Measurements from ENCODE around the gene STYK1. TPM values are rescaled to one million over a fixed set of nuclear protein-coding genes. Genes with fewer than 3 reads are reported as not detected.
"Not testable (repeated sequence)": the region's sequence is repeated elsewhere in the genome, so short reads cannot be mapped to it uniquely, and the experiment has no call there.

The STYK1 gene
- total RNA-seq, 1 donor from 2014 or later = 2.4 TPM

DNA sequence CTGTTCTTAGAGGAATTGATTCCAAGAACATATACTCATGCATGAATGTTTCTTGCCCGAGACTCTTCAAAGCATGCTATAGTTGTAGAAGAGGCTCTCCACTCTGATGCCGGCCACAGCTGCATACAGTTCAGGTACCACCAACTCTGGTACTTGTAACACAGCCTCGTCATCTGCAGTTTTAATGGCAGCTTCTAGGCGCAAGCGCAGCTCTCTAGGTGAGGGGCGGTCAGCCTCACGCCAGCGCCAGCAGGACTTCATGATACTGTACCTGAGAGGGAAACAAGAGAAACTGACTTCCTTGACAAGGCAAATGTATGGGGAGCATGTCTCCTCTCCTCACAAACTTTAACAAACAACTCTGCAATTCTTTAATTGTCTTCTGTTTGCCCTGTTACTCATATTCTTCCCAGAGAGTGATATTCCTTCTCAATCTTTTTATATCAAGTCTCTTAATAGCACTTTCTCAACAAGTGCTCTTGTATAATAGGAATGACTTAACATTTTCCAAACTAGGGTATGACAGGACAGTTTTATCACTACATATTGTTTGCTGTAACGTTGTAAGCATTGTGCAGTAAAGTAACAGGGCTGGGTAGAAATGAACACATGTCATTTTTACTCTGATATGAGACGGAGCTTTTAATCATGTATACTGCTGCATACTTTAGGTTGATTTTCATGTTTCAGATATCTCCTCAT lies 53.6 kb downstream of the STYK1 start:
- no peak for DNase-seq (ENCODE audit: low spot score)

DNA sequence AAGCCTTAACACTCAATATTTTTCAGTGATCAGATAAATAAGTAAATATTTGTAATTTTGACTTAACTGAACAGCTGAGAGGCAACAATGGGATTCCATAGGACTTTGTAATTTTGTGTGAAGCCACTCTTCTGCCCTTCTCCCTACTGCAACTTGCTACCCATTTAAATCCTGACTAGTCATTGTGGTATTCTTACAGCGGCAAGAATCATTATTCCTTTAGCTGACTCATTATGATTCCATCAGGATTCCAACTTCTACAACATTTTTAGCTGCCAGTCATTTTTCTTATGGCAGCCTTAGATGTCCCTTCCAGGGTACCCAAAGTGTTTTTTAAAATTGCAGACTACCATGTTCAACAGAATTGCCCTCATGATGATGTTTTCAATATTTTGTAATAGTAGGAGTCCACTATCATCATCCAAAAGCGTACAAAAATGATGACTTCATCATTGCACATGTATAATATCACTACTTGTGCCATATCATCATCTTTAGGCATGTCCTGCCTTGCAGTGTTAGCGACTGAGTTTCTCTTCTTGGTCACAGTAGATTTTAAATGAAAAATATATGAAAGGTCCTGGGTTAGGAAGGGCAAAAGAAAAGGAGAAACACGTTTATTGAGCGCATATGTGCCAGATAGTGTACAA lies 55.4 kb downstream of the STYK1 start:
- DNase-seq (ENCODE audit: low spot score) = no peak

DNA sequence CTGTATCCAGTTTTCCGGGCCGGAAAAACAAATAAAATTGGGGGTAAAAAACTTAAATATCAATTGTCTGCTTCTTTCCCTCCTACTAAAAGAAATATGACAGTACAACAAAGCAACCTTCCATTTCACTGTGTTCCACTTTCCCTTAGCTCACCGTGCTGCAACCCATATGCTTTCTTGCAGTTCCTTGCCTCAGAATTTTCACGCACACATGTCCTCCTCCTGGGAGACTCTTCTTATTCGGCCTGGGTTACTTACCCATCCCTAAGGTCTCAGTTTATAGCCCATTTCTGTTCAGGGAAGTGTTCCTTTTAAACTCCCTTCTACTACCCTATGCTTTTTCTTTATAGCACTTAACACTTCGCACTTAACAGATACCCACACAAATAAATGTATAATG lies 56.0 kb downstream of the STYK1 start:
- DNase-seq (ENCODE audit: low spot score) = no peak

DNA sequence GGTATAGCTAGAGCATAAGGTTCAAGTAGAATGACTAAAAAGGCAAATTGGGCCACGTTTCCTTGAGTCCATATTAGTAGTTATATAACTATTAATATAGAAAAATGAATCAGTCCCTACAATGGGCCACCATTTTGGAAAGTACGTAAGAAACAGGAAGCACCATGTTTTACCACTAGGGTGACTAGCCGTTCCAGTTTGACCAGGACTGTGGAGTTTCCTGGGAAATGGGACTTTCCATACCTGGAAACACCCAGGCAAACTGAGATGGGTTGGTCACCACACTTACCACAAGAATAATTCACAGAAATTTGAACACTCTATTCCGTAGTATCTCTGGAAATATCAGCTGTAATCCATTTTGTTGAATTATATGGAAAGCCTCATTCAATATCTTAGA lies 58.3 kb downstream of the STYK1 start:
- DNase-seq (ENCODE audit: low spot score) = no peak

DNA sequence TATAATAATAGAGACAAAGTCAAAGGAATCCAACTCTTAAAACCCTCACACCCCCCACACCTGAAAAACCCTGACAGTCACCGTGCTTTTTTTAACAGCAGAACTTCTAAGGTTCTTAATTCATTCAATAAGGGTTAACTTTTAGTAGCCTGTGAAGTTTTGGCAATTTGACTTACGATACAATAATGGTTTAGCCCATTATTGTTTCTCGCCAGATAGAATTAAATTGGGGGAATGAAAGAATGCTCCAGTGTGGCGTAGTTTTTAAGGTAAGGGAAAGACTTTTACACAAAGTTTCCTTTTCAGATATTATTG lies 59.8 kb downstream of the STYK1 start:
- DNase-seq (ENCODE audit: low spot score) = no peak

DNA sequence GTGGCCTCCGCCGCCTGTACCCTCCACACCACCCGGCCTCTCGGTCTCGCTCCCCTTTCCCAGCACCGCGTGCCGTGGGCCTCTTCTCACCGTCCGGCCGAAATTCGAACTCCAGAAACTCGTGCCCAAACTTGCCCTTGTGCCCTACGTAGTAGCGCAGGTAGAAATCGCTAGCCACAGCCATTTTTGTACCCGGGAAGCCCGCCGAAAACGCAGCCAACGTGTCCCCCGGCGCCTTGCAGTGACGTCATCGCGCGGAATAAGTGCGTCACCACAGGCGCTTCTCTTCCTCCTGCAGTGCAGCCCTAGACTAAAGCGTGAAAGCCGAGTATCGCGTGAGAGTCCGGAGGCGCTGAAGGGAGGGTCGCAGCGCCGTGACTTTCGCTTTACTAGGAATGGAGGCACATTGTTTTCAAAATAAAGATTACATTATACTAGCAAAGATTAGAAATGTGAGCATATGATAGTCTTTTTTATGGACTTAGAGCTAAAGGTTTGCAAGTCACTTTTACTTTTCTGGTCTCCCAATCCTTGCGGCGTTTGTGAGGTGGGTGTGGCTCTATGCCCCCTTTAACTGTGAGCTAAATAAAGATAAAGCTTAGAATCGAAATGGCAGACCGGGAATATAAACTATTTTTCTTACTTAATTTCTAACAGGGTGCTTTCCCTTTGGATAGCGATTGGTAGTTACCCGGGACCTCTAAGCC lies 60.4 kb downstream of the STYK1 start, which contains the start of gene MAGOHB:
MAGOHB (minus strand) TSS at position 261 of the 707 bp plus-strand sequence; CDS start at position 184, 77 bp downstream.
- DNase-seq (ENCODE audit: low spot score) = peak; percentile 98

DNA sequence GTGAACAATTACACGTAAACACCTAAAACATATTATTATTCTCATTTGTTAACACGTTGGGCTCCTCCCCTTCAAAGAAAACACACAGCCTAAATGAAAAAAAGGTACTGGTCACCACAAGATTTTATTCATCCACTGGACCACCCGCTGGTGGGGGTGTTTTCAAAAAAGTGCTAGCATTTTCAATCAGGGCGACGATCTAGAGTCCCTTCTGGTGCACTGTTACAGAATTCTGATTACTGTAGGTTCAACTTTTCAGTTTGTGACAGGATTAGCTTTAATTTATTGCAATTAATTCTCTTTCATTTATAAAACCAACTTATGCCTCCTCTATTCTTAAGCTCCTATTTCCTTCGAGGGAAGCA lies 60.9 kb downstream of the STYK1 start:
- DNase-seq (ENCODE audit: low spot score) = no peak

DNA sequence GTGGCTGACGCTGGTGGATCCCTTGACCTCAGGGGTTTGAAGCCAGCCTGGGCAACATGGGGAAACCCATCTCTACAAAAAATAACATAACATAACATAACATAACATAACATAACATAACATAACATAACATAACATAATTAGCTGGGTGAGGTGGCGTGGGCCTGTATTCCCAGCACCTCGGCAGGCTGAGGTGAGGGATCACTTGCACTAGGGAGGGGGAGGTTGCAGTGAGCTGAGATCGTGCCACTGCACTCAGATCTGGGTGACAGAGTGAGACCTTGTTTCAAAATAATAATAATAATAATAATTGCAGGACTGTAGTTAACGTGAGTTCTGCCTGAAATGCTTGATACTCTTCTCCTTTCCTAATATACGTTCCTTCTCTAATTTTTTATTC lies 61.7 kb downstream of the STYK1 start:
- DNase-seq (ENCODE audit: low spot score) = no peak

DNA sequence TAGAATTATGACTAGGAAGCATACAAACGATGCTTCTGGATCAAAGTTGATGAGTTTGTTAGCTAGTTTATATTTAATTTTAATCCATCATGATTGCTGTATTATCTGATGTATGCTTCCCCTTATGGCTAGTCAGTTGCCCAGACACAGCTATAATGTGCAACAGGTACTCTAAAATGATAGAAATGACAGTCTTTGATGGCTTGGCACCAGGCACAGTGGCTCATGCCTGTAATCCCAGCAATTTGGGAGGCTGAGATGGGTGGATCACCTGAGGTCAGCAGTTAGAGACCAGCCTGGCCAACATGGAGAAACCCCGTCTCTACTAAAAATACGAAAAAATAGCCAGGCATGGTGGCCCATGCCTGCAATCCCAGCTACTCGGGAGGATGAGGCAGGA lies 62.6 kb downstream of the STYK1 start:
- DNase-seq (ENCODE audit: low spot score) = not testable (repeated sequence)

DNA sequence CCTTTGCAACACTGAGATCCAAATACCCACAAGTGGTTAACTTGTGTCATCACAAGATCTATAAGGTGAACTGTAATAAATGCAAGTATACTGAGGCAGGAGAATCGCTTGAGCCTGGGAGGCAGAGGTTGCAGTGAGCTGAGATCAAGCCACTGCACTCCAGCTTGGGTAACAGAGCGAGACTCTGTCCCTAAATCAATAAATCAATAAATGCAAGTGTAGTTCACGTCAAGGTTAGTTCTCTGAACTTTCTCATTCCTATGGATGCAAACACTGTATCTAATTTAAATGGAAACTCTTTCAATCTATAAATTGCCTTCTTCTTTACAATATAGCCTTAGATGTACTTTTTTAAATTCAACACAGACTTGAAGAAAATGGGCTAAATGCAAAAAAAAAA lies 63.7 kb downstream of the STYK1 start:
- DNase-seq (ENCODE audit: low spot score) = no peak

DNA sequence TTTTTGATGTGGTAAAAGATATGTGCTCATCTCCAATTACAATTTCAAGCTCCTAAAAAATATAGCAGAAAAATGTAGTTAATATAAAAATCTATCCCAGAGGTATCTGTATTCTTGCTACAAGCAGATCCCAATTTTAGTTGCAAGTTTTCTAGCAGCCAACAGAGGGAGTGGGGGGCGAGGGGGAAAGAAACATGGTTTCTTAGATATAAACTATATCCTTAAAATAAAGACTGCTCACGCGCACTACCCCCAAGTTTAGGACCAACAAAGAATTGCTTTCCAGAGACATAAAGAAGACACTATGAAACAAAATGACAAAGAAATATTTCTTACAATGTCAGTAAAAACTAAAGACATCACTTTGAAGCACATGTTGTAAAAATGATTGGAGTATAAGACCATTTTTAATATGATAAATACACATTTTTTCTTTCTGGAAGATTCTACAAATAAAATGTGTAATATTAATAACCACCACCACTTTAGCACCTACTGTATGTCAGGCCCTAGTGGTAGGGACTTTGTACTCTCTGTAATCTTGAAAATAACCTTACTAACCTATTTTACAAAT lies 65.9 kb downstream of the STYK1 start:
- no peak for DNase-seq (ENCODE audit: low spot score)

DNA sequence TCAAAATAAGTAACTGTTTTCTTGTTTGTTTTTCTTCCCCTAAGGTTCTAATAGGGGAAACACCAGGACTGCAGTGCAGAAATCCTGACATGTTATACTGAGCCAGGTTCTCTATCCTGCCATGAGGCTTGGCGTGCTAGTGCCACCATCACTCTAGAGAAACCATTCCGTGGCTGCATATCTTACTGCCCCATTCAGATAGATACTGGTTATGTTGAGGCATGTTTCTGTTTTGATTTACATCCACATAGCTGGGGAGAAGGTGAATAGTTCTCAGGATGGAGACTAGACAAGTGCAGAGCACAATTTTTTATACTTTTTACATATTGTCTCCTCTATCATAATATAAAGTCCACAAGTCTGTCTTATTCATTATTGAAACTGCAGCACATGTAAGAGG lies 72.0 kb downstream of the STYK1 start:
- DNase-seq (ENCODE audit: low spot score) = no peak

DNA sequence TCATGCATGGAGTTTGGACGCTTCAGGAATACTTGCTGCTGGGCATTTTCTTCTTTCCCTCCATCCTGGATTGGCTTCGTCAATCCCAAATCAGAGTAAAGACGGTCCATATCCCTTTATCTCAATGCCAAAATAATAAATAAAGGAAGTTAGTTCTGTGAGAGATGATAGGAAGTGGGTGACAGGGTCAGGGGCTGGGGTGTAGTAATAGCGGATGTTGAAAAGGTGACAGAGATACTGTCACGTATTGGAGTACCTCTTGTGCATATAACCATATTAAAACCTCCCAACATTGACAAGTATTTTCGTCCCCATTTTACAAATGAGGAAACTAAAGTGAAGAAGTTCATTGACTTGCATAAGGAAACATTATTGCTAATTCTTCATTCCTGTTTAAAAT lies 72.9 kb downstream of the STYK1 start:
- no peak for DNase-seq (ENCODE audit: low spot score)

DNA sequence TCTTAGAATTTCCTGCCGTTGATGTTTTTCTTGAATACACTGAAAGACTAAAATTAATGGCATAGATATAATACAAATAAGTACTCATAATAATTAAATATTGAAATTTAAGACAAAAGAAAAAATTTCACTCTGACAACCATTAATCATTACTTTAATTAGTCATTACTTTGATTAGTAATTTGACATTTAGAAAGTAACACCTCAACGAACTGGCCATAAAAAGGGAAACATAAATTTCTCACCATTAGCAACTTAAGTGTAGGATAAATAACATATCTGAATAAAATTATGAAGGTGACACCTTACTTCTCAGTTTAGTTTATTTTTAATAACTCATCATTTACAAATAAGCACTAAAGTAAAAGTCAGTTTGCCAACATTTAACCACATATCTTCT lies 78.0 kb downstream of the STYK1 start:
- DNase-seq (ENCODE audit: low spot score) = no peak

DNA sequence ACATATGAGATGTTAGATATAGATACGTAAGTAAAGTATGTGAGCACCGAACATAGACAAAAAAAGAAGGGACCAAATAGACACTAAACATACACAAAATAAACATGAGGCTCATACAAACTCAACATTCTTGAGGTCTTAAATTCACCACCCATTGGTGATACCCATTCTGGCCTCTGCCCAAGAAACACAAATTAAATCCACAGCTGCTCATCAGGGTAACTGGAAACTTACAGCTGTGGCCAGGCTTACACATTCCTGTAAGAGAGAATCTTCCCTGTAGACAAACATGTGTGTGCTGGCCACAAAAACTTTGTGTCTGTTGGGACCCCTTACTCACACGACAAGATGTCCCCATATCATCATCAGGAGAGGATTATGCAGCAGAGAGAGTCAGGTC lies 82.9 kb downstream of the STYK1 start:
- no peak for DNase-seq (ENCODE audit: low spot score)

DNA sequence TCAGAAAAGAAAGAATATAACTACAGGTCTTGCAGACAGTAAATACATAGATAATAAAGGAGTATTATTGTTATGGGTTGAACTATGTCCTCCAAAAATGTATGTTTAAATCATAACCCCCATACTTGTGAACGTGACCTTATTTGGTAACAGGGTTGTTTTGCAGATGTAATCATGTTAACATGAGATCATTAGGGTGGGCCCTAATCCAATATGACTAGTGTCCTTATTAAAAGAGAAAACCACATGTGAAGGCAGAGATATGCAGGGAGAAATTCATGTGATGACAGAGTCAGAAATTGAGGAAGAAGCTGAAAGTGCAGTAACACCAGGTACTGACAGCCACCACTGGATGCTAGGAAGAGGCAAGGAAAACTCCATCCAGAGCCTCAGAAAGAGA lies 89.4 kb downstream of the STYK1 start:
- no peak for DNase-seq (ENCODE audit: low spot score)

DNA sequence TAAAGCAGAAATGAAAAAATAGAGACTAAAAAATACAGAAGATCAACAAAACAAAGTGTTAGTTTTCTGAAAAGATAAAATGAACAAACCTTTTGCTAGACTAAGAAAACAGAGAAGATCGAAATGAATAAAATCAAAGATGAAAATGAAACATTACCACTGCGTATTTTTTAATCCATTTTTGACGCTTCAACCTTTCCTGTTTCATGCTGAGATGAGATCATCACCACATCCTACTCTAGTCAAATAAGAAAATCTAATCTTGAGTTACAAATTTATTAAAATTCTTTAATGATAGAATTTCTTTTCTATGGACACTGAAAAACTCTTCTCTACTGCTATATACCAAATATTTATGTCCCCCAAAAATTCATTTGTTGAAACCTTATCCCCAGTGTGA lies 91.1 kb downstream of the STYK1 start:
- DNase-seq (ENCODE audit: low spot score) = no peak

DNA sequence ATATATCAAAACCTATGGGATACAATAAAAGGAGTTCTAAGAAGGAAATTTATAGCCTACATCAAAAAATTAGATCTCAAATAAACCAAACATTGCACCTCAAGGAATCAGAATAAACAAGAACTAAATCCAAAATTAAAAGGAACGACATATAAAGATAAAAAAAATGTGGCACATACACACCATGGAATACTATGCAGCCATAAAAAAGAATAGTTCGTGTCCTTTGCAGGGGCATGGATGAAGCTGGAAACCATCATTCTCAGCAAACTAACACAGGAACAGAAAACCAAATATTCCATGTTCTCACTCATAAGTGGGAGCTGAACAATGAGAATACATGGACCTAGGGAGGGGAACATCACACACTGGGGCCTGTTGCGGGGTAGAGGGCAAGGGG lies 91.7 kb downstream of the STYK1 start:
- DNase-seq (ENCODE audit: low spot score) = not testable (repeated sequence)

DNA sequence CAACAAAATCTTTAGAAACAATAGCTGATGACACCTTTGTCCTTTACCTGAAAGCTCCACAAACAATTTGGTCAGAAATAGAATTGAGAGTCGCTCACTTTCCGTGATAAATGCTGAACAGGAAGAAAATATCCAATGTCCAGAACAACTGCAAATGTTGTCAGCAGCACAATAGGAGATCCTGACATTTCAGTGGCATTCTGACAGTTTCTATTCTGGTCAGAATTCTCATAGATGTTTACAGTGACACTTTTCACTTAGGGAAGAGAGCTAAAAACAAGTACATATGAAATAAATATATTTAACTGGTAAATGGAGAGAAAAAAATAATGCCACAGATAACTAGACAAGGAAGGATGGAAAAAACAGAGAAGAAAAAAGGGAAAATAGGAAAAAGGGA lies 99.5 kb downstream of the STYK1 start:
- DNase-seq (ENCODE audit: low spot score) = no peak

DNA sequence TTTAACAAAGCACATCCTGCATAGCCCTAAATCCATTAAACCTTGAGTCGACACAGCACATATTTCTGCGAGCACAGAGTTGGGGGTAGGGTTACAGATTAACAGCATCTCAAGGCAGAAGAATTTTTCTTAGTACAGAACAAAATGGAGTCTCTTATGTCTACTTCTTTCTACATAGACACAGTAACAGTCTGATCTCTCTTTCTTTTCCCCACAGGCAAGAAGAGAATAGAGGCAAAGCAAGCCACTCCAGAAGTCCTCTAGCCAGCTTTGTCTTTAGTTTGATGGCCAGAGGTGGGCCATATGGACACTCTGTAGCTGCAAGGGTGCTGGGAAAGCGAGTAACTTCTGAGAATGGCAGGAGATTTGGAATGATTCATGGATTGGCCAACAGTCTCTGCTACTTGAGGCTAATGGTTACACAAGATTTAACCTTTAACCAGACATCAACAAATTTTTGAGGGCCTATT lies 101.8 kb downstream of the STYK1 start:
- not testable (repeated sequence) for DNase-seq (ENCODE audit: low spot score)

DNA sequence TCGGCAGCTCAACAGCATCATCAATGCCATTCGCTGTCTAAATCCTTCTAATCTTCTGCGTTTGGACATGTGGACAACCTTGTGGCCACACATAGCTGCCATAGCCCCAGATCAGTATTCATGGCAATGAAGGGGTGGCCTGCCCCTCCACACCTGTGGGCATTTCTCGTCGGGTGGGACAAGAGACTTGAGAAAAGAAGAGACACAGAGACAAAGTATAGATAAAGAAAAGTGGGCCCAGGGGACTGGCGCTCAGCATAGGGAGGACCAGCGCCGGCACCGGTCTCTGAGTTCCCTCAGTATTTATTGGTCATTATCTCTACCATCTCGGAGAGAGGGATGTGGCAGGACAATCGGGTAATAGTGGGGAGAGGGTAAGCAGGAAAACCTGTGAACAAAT lies 102.7 kb downstream of the STYK1 start:
- DNase-seq (ENCODE audit: low spot score) = no peak
